GM23338 (cell line): ENCODE results near the gene LMF1. TPM values are rescaled to one million over a fixed set of nuclear protein-coding genes. Genes with fewer than 3 reads are reported as not detected.

Experiments used
- ATAC-seq: fragments of 200-7000 bp; cut with Tn5 transposase; 3 replicates; pipeline ENCODE4 v1.9.1; 2020
- DNase-seq: peaks from one replicate; pipeline ENCODE4 v3.0.0-alpha.2; 2015; ENCODE audit warnings: low spot score
- H2AFZ ChIP-seq: fragments of 200-600 bp; sonication (generic); 2 replicates; pipeline ENCODE4 v1.8.0; 2016; ENCODE audit warnings: antibody characterized with exemption, mild to moderate bottlenecking, moderate library complexity
- H3F3A ChIP-seq: fragments of 200-600 bp; sonication (generic); replicated peaks from 2 replicates; pipeline ENCODE4 v1.8.0; 2017; ENCODE audit warnings: antibody characterized with exemption, mixed run types, low read depth
- H3K27ac ChIP-seq: fragments of 200-600 bp; sonication (generic); 2 replicates; pipeline ENCODE4 v1.6.1; 2016; ENCODE audit warnings: low read depth
- H3K27me3 ChIP-seq: fragments of 200-600 bp; sonication (generic); 2 replicates; pipeline ENCODE4 v1.8.0; 2016; ENCODE audit warnings: mild to moderate bottlenecking, mixed run types, moderate library complexity; ENCODE audit not compliant: insufficient read depth
- H3K36me3 ChIP-seq: fragments of 200-600 bp; sonication (generic); 2 replicates; pipeline ENCODE4 v1.8.0; 2016; ENCODE audit warnings: mild to moderate bottlenecking; ENCODE audit not compliant: insufficient read depth
- H3K4me1 ChIP-seq: fragments of 200-600 bp; sonication (generic); 2 replicates; pipeline ENCODE4 v1.8.0; 2016; ENCODE audit warnings: mild to moderate bottlenecking, moderate library complexity; ENCODE audit not compliant: insufficient read depth
- H3K4me2 ChIP-seq: fragments of 200-600 bp; sonication (generic); 2 replicates; pipeline ENCODE4 v1.7.1; 2017; ENCODE audit warnings: mixed run types
- H3K4me3 ChIP-seq: fragments of 200-600 bp; sonication (generic); 2 replicates; pipeline ENCODE4 v1.6.1; 2016; ENCODE audit warnings: mixed run types
- H3K79me2 ChIP-seq: fragments of 200-600 bp; sonication (generic); replicated peaks from 2 replicates; pipeline ENCODE4 v1.8.0; 2017; ENCODE audit warnings: mild to moderate bottlenecking; ENCODE audit not compliant: insufficient read depth
- H3K9me2 ChIP-seq: fragments of 200-600 bp; sonication (generic); 2 replicates; pipeline ENCODE4 v1.8.0; 2017; ENCODE audit not compliant: insufficient read depth
- H4K20me1 ChIP-seq: fragments of 200-600 bp; sonication (generic); replicated peaks from 2 replicates; pipeline ENCODE4 v1.8.0; 2017; ENCODE audit warnings: mild to moderate bottlenecking; ENCODE audit not compliant: insufficient read depth
- H3K27ac Mint-ChIP-seq: 2 replicates; pipeline ENCODE4 v1.8.0; 2020; ENCODE audit warnings: inconsistent platforms, mild to moderate bottlenecking, moderate library complexity, mixed read lengths
- H3K27me3 Mint-ChIP-seq: 3 replicates; pipeline ENCODE4 v1.8.0; 2022; ENCODE audit warnings: low read depth, mild to moderate bottlenecking, moderate library complexity, mixed read lengths, inconsistent platforms; ENCODE audit not compliant: insufficient read depth, poor library complexity
- H3K36me3 Mint-ChIP-seq: 3 replicates; pipeline ENCODE4 v1.8.0; 2021; ENCODE audit warnings: low read depth, mild to moderate bottlenecking, inconsistent platforms, moderate library complexity, mixed read lengths
- H3K4me1 Mint-ChIP-seq: 3 replicates; pipeline ENCODE4 v1.8.0; 2020; ENCODE audit warnings: mild to moderate bottlenecking, inconsistent platforms, mixed read lengths
- H3K4me3 Mint-ChIP-seq: 3 replicates; pipeline ENCODE4 v1.8.0; 2021; ENCODE audit warnings: moderate library complexity, mild to moderate bottlenecking, inconsistent platforms, mixed read lengths
- H3K9me3 Mint-ChIP-seq: 3 replicates; pipeline ENCODE4 v1.8.0; 2020; ENCODE audit warnings: moderate library complexity, mild to moderate bottlenecking, inconsistent platforms, mixed read lengths
- CREB1 ChIP-seq: fragments of 250-450 bp; sonication (Bioruptor Pico); IDR thresholded peaks from 2 replicates; pipeline ENCODE4 v1.5.0; 2020; ENCODE audit warnings: low read depth, mild to moderate bottlenecking, moderate library complexity
- CTCF ChIP-seq, 2 experiments: fragments of 200-600 bp in 1 of 2; sonication (generic) in 1 of 2; conservative IDR thresholded peaks; 2 replicates each; pipeline versions ENCODE4 v1.5.1 to v1.6.1; 2016 to 2017; ENCODE audit warnings: antibody characterized with exemption in 2 of 2, low read depth in 2 of 2, mild to moderate bottlenecking in 2 of 2, moderate library complexity in 1 of 2
- ETS1 ChIP-seq: IDR thresholded peaks from 2 replicates; pipeline ENCODE4 v1.6.1; 2016; ENCODE audit warnings: antibody characterized with exemption
- EZH2 ChIP-seq: fragments of 200-600 bp; sonication (generic); IDR thresholded peaks from one replicate; pipeline ENCODE4 v1.8.0; 2017; ENCODE audit warnings: antibody characterized with exemption, mild to moderate bottlenecking, low read depth; ENCODE audit not compliant: unreplicated experiment
- EZH2phosphoT487 ChIP-seq: fragments of 200-600 bp; sonication (generic); IDR thresholded peaks from one replicate; pipeline ENCODE4 v1.8.1; 2018; ENCODE audit warnings: antibody characterized with exemption; ENCODE audit not compliant: unreplicated experiment
- JUNB ChIP-seq: IDR thresholded peaks from one replicate; pipeline ENCODE4 v1.6.1; 2016; ENCODE audit warnings: antibody characterized with exemption; ENCODE audit not compliant: unreplicated experiment
- NANOG ChIP-seq: IDR thresholded peaks from 2 replicates; pipeline ENCODE4 v1.6.1; 2016; ENCODE audit warnings: antibody characterized with exemption, borderline replicate concordance
- POLR2AphosphoS5 ChIP-seq: IDR thresholded peaks from 2 replicates; pipeline ENCODE4 v1.6.1; 2016; ENCODE audit warnings: antibody characterized with exemption, low read depth
- REST ChIP-seq: IDR thresholded peaks from one replicate; pipeline ENCODE4 v1.6.1; 2018; ENCODE audit warnings: antibody characterized with exemption; ENCODE audit not compliant: unreplicated experiment
- STAT1 ChIP-seq: IDR thresholded peaks from one replicate; pipeline ENCODE4 v1.6.1; 2016; ENCODE audit warnings: antibody characterized with exemption; ENCODE audit not compliant: unreplicated experiment
- ZNF114 ChIP-seq: fragments of 250-450 bp; sonication (Bioruptor Pico); IDR thresholded peaks from 2 replicates; pipeline ENCODE4 v1.5.0; 2020; ENCODE audit warnings: mild to moderate bottlenecking, moderate library complexity
- ZNF331 ChIP-seq: fragments of 250-450 bp; sonication (Bioruptor Pico); IDR thresholded peaks from 2 replicates; pipeline ENCODE4 v1.5.0; 2020; ENCODE audit warnings: low read depth, mild to moderate bottlenecking, moderate library complexity
- ZNF462 ChIP-seq: fragments of 250-450 bp; sonication (Bioruptor Pico); IDR thresholded peaks from 2 replicates; pipeline ENCODE4 v1.5.0; 2020; ENCODE audit warnings: mild to moderate bottlenecking, moderate library complexity
- polyA plus RNA-seq: library from polyadenylated mRNA; unstranded; fragments of >200 nt; fragmentation: Nextera tagmentation; extraction: Ambion mirVana; gene quantifications from 2 replicates; pipeline ENCODE4 v1.2.1, GENCODE V29; 2016
- total RNA-seq: library from RNA; depleted of rRNA; stranded (reverse); fragments of >200 nt; shearing (Covaris generic); gene quantifications from 2 replicates; pipeline ENCODE4 v1.2.3, GENCODE V29; 2014

LMF1 gene
- total and polyA plus RNA-seq, 2 experiments from 2014 or later: 4.2 to 10.1 TPM

- Mint-ChIP-seq H3K27me3 (peaks cover 12% of the 10 kb centered on the region), H3K4me3 (no peak overlapping the region), H3K9me3 (no peaks in the 10 kb centered on the region; the same call in 2 of the 3 replicates), H3K4me1 (peaks cover 9% of the 10 kb centered on the region), H3K36me3 (no peaks in the 10 kb centered on the region; the same call in 2 of the 3 replicates), H3K27ac (no peak overlapping the region)
- ATAC-seq (no peak), DNase-seq (no peak)
- no peaks in the 10 kb centered on the region for H3K9me2 ChIP-seq
- no peaks in the 10 kb centered on the region for H4K20me1 ChIP-seq
- H3K36me3 ChIP-seq: no peaks in the 10 kb centered on the region
- no peak overlapping the region for H2AFZ ChIP-seq
- no peak overlapping the region for H3K4me2 ChIP-seq
- no peak overlapping the region for H3K27ac ChIP-seq
- H3F3A ChIP-seq: no peaks in the 10 kb centered on the region
- no peaks in the 10 kb centered on the region for H3K27me3 ChIP-seq
- TF ChIP-seq ZNF462 (CRISPR knock-in tag) (no peak), REST (no peak), POLR2AphosphoS5 (no peak), CTCF (conservative IDR thresholded peaks at IDR 0.05; ENCODE audit: low read depth in 2 of 2) (no peak), ZNF114 (no peak), EZH2phosphoT487 (no peak), ETS1 (no peak), ZNF331 (CRISPR knock-in tag) (no peak), EZH2 (no peak), CREB1 (CRISPR knock-in tag) (no peak), STAT1 (no peak), NANOG (no peak), JUNB (no peak)
- H3K4me3 ChIP-seq: no peak overlapping the region
- no peaks in the 10 kb centered on the region for H3K79me2 ChIP-seq
- H3K4me1 ChIP-seq: no peaks in the 10 kb centered on the region
These were observed 76.6 kb downstream of the LMF1 start for GRCh38 chr16:894136-894535.
